Activated gamma-delta T cell treated with Interleukin-2 at 50 U/mL for 16 hours (primary cell): ENCODE data around the gene KRTAP20-4.

Experiments used
- DNase-seq: peaks from one replicate; pipeline ENCODE4 v3.0.0-alpha.2; 2020

Gene KRTAP20-4

DNA sequence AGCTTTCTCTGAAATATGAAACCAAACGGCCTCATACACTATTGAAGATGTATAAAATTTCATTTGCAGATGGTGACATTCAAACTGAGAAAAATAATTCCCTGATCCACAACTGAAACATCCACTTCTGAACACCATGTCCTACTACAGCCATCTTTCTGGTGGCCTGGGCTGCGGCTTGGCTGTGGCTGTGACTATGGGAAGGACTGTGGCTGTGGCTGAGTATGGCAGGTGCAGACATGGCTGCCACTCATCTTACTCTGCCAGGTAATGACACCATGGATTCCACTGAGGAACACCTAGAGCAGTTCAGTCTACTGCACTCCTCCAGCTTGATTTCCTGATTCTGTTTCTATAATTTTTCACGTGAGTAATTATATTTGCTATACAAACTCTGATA is at the start of gene KRTAP20-4:
Gene KRTAP20-4 (plus strand): TSS at position 106 of the 400 bp plus-strand sequence.
- DNase-seq: no peak

DNA sequence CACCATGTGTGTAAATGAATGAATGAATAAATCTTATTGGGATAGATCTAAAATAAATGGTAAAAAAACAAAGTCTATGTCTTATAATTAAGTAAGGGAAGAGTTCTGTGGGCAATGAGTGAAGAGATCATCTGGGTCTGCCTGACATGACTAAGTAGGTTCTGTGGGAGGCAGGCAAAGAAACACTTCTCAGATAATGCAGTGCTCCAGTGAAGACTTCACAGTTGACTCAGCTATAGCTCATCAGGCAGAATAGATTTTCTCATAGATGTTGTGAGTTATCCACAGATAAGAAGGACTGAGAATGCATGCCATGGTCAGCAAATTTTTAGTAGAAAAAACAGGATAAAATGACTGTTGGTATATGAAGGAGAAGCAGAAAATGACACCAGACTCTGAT is 42.7 kb upstream of the KRTAP20-4 start:
- no peak for DNase-seq

DNA sequence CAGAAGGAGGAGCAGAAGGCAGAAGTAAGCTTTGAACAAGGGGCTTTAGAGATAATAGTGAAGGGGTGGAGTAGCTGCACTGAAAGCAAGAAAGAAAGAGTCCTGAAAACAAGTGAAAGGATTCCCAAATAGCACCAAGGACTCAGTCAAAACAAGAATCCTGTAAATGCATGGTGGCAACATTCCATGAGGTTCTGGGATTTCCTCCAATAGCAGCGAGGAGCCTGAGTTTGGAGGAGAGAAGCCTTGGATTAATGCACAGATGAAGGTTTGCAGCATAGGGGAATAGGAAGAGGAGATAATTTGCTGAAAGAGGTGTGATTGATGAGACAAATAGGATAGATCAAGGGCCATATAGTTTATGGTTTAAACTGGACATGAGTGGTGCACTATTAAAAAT is 41.1 kb upstream of the KRTAP20-4 start:
- DNase-seq: no peak

DNA sequence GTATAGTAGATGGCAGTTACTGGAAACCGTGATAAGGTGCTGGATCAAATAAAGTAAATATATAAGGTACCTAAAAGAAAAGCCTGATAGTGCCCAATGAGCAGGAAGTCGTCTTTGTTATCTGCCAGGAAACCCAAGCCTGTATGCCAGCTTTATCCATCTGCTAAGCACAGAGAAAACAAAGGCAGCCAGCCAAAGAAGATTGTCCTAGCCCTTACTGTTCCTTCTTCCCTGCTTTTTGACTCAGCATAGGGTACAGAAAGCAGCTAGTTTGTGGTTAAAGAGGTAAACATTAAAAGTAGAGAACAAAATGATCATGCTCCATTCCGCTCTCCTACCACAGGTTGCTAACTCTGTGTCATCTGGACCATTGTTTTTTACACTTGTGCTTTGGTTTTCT is 40.3 kb upstream of the KRTAP20-4 start:
- no peak for DNase-seq

DNA sequence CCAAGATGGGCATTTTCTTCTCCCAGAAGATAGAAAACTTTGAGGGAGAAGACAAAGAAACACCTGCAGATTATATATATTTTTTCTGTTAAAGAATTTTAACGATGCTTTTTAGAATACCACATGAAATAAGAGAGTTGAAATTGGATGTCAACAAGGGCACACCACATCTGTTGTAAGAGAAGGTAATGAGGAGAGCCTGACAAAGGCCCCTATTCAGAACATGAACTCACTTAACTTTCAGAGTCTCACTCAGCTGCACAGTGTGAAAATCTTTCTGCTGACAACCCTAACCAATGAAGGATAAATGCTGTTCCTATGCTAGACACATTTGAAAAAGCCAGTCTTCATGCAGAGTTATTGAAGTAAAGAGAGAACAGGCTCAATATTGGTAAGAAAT is 37.6 kb upstream of the KRTAP20-4 start:
- no peak for DNase-seq

DNA sequence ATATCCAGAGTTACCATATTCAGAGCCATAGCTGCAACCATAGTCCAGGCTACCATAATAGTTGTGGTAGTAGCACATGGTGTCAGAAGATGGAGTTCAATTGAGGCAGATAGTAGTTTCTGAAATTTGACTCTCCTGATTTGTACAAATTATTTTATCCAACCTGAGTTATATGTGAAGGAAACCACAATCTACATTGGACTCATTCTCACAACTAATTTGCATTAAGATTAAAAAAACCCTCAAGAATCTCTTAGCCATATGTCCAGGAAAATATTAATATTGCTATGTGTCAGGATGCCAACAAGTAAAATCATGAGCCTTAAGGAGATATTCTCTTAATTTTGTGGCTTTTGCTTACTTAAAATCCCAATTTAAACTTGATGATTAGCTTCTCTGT is 30.1 kb upstream of the KRTAP20-4 start, which contains the start of gene KRTAP22-2:
Gene KRTAP22-2 (minus strand): TSS at position 101 of the 400 bp plus-strand sequence.
- no peak for DNase-seq

DNA sequence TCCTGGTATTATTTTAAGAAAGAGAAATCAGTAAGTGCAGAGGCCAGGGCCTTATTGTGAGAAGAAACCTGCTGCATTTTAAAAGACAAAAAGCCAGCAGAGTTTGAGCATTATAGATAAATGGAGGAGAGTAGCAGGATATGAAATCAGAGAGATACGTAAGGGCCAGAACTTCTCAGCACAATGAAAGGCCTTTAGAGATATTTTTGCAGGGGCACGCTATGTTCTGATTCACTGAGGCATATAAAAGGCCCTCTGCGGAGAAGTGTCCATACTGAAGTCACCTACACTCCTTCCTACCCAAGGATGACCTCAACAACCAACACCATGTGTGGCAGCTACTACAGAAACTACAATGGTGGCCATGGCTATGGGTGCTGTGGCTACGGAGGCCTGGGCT is 28.3 kb upstream of the KRTAP20-4 start, which contains the start of gene KRTAP6-3:
Gene KRTAP6-3 (plus strand): TSS at position 301 of the 400 bp plus-strand sequence. CDS start 6 bp downstream, at position 307.
- no peak for DNase-seq

DNA sequence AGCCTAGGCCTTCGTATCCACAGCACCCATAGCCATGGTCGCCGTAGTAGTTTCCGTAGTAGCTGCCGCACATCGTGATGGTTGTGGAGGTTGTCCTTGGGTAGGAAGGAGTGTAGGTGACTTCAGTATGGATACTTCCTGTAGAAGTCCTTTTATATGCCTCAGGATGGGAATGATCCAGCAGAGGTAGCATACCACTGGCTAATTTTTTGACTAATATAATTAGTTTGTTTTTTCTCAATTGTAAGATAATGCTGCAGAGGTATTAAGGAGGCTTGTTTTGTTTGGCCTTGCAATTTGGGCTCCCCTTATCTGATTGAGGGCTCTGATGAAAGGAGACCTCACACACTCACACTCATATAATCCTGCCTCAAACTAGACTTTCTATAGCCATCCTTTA is 21.6 kb upstream of the KRTAP20-4 start, which contains the start of gene KRTAP6-2:
Gene KRTAP6-2 (minus strand): TSS at position 101 of the 400 bp plus-strand sequence. CDS start 28 bp downstream, at position 73.
- DNase-seq: no peak

DNA sequence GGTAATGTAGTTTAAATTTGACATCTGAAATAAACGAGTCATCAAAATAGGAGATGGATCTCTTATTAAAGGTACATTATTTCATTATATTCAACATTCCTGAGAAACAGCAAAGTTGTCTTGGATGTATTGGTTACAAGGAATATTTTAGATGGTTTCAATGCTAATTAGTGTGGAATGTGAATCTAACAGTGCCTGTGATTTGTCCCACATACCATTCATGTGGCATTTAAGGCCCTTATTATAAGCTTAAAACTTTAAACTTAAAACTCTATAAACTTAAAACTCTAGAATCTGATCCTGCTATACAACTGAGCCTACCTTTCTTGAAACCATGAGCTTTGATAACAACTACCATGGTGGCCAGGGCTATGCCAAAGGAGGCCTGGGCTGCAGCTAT is 19.6 kb upstream of the KRTAP20-4 start, which contains the start of gene KRTAP22-1:
Gene KRTAP22-1 (plus strand): TSS at position 301 of the 400 bp plus-strand sequence.
- no peak for DNase-seq

DNA sequence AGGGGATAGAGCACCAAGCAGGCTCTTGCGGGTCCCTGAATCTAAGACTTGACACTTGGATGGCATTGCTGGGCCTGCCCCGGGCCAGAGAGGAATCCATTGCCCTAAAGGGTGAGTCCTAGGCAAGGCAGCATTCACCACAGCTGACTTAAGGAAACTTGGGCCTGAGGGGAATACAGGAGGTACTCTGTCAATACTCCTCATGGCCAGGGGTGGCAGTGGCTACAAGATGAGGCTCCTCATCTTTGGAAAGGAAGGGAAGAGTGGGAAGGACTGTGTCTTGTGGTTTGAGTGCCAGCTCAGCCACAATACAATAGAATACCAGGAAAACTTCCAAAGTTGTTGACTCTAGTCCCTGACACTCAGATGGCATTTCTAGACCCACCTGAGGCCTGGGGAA is 14.5 kb upstream of the KRTAP20-4 start:
- DNase-seq: no peak

DNA sequence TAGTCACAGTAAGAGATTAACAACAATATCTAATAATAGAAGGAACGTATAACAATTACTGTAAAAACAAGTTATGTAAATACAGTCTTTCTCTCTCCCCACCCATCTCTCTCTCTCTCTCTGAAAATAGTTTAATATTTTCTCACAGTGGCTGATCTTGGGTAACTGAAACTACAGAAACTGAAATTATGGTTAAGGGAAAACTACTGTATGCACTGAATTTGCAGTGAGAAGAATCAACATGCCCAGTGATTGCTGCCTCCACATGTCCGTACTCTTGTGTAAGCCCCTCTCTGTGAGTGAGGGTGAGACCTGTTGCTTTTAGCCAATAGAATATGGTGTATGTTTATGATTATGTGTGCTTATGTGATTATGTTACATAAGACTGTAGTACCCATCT is 8.3 kb upstream of the KRTAP20-4 start:
- no peak for DNase-seq

DNA sequence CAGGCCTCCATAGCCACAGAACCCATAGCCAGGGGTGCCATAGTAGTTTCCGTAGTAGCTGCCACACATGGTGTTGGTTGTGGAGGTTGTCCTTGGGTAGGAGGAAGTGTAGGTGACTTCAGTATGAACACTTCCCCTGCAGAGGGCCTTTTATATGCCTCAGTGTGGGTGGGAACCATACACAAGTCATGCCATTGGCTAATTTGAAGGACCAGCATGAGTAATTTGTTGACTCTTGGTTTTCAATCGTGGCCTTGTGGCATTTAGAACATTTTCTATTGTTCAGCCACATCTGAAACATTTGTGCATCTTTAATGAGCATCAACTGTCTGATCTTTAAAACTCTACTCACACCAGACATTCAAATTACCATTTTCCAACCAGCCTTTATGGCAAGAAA is 6.6 kb upstream of the KRTAP20-4 start, which contains the start of gene KRTAP6-1:
Gene KRTAP6-1 (minus strand): TSS at position 95 of the 400 bp plus-strand sequence. CDS start 26 bp downstream, at position 69.
- DNase-seq: no peak

DNA sequence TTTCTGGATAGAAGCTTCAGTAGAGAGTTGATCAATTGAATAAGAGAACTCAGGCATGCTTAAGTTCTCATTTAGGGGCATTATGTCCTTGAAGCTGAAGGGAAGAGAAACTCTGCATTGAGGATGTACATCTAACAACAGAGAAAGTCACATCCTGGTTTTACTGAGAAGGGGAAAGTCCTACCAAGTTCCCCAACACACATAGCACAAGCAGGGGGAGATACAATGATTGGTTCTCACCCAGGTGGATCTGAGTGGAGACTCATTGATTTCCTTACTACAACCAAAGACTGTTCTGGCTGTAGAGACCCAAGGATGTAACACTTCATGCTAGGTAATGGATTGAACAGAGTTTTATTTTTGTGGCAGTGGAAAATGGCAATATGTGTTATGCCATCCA is 5.2 kb upstream of the KRTAP20-4 start:
- no peak for DNase-seq

DNA sequence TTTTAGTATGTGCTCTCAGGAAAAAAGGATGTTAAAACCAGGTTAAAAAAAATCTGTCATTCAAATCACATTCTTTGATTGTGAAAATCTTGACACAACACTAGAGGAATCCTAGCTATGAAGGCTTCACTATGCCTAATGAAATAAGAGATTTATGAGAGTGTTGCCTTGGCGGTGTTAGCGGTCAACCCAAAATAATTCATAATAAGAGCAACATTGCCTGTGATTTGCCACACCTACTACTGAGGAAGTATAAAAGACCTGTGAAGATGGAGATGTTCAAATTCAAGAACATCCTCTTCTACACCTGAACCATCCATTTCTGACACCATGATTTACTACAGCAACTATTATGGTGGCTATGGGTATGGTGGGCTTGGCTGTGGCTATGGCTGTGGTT is 4.3 kb upstream of the KRTAP20-4 start, which contains the start of gene KRTAP20-1:
Gene KRTAP20-1 (plus strand): TSS at position 301 of the 400 bp plus-strand sequence. CDS start 30 bp downstream, at position 331.
- DNase-seq: no peak

DNA sequence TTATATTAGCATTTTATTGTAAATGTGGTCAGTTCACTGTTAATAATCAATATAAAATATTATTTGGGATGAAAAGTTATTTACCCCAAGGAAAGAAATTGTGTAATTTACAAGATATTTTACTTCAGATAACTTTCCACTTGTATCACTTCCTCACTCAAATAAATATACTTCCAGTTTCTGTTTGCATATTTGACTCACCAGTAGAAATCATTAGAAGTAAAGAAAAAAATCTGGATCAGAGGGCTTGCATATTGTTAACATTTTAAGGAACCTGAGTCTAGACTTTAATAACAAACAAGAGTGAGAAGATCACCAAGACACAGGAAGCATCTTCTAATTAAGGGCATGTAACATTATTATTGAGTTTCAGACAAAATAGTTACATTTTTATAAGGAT is 347 bp upstream of the KRTAP20-4 start:
- DNase-seq: no peak

DNA sequence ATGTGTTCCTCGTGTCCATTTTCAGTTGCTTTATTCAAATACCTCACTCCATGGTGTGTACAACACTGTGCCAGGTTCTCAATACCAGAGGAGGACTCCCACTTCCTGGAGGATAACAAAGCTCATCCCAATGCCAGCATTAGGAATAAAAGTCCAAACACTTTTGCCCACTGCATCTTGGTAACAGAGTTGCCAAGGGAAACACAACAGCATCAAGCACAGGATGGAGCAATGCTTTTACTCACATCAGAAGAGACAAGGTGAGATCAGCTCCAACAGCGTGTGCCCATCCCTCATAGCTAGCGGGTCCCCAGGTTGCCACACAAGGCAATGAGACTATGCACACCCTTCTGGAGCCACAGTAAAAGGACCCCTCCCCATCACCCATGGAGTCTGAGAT is 2.9 kb downstream of the KRTAP20-4 start:
- DNase-seq: no peak

DNA sequence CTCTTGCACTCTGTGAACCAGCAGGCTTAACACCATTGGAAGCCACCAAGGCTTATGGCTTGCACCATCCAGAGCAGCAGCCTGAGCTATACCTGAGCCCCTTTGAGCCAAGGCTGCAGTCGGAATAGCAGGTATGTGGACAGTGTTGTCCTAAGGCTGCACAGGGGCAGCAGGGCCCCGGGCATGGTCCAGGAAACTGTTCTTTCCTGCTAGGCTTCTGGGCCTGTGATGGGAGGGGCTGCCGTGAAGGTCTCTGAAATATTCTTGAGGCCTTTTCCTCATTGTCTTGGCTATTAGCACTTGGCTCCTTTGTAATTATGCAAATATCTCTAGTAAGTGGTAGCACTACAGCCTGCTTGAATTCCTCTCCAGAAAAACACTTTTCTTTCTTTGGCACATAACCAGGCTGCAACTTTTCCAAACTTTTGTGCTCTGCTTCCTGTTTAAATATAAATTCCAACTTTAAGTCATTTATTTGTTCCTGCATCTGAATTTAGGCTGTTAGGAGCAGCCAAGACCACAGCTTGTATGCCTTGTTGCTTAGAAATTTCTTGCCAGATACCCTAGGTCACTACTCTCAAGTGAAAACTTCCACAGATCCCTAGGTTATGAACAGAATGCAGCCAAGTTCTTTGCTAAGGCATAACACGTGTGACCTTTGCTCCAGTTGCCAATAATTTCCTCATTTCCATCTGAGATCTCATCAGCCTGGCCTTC is 5.2 kb downstream of the KRTAP20-4 start:
- no peak for DNase-seq

DNA sequence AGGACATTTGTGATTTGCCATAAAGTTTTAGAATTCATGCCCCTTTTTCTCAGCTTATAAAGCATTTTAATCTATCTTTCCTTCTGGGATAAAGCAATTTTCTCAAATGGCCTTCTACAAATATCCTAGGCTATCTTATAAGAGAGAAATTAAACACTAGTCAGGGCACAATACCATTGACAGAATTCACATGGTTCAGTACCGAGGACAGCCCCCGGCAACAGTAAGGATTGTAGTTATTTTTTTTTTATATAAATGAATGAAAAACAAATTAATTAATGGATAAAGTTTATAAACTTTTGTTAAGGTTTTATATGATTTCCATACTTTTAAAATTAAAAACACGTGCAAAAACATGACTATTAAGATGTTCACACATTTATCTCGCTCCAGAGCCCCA is 7.7 kb downstream of the KRTAP20-4 start:
- no peak for DNase-seq

DNA sequence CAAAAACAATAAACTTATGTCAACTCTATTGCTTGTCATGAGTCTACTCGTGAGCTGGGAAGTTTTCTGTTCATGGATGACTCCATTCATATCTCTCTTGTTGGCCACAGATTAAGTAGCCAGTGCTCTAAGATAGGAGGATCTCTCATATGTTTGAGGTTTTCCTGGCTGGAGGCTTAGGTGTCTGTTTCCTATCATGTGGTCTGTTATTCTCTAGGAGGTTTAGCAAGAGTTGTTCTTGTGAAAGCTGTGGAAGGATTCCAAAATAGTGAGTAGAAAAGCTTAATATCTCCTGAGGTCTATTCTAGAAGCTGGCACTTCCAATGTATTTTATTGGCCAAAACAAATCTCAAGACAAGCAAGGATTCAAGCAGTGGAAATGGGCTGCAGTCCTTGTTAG is 8.8 kb downstream of the KRTAP20-4 start:
- DNase-seq: no peak

DNA sequence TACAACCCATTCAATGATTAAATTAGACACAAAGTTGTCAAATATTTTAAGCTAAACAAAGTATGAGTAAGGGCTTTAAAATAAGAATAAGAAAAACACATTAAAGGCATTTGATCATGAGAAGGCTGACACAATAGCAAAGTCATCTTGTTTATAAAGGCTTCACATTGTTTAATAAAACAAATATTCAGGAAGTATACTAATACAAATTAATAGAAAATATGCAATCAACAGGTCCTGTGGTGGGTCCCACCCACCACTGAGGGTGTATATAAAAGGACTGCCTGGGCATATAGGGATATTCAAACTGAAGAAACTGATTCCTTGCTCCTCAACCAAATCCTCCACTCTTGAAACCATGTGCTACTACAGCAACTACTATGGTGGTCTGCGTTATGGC is 14.5 kb downstream of the KRTAP20-4 start, which contains the start of gene KRTAP20-2:
Gene KRTAP20-2 (plus strand): TSS at position 301 of the 400 bp plus-strand sequence. CDS start 58 bp downstream, at position 359.
- DNase-seq: no peak

DNA sequence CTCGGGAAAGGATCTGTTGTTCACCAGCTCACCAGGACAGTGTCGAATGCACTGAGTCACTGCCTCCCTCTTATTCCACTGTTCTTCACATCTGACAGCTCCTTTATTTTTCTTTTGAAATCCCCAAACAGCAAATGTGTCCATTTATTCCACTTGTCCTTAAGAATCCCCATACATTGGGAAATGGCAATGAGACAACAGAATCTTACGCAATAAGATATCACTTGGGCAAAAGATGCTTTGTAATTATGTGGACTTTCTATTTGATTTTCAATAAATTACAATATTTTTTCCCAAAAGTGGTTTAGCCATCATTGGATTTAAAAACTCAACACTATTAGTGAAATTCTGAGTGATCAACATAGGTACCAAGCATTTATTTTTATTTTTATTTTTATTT is 18.3 kb downstream of the KRTAP20-4 start:
- DNase-seq: no peak

DNA sequence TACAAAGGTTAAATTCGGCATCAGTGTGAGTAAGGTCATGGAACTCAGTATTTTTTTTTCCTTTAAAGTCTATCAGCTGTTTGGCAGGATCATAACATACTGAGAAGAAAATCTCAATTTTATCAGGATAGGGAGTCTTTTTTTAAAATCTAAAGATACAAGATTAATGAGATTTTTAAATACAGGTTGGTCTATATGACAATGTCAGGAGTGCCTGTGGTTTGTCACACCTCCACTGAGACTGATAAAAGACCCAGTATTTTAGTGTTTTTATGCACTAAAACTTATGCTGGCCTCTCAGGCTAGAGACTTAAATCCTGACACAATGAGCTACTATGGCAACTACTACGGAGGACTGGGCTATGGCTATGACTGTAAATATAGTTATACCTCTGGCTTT is 22.1 kb downstream of the KRTAP20-4 start, which contains the start of gene KRTAP20-3:
Gene KRTAP20-3 (plus strand): TSS at position 301 of the 400 bp plus-strand sequence.
- DNase-seq: no peak

DNA sequence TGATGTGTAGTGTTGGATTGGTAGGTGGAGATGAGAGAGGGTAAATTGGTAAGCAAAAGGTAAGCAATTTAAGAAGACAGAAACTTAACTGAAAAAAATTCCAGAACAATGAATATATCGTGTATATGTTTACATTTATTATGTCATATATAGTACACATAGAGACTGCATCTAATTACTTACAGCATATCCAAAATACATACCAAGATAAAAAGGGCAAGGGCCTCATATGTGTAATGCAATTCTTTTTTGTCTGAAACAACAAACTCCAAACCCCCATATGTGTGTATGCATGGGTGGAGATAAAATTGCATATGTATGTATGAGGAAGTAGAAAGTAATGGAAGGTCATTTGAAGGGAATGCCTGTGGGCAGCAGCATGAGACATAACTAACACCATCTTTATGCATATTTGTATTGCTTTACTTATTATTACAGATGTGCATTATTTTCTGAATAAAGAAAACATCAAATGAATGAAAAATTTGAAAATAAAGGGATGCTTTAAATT is 26.5 kb downstream of the KRTAP20-4 start:
- no peak for DNase-seq

DNA sequence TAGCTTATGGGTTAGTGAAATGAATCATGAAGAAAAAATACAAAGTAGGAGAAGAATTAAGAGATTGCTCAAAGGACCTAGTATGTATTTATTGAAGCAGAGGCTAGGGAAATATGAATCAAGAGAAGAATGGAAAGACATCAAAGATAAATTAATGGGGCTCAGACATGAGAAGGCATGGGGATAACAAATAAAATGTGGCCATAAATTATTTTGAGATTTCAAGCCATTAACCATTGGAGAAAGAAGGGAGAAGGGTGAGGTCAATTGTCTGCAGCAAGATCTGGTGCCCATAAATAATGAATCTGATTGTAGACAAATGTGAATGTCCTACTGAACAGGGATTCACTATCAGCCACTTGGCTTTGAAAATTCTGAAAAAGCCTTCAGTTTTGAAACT is 32.5 kb downstream of the KRTAP20-4 start:
- no peak for DNase-seq
